ENCODE data around the gene ITGA1. TPM values are rescaled to one million over a fixed set of nuclear protein-coding genes. Genes with fewer than 3 reads are reported as not detected.

The ITGA1 gene
- total and polyA plus RNA-seq, 2 of the 13 experiments (the other 11 are each of a cell fraction or from before 2014, with no cell fraction given) = 23.1 to 28.6 TPM

- intact Hi-C loops (cut with micrococcal nuclease; ENCODE audit: unreplicated experiment) = no loop called here
- peak overlapping the region; percentile 34; the same call in 1 of the 2 replicates for H3K4me2 ChIP-seq (ENCODE audit: low read depth, low read length)
- TF ChIP-seq ATRX (CRISPR knock-in tag; IDR thresholded peaks at IDR 0.05; ENCODE audit: borderline replicate concordance) = no peak
- TF ChIP-seq ZBTB7A (CRISPR knock-in tag; IDR thresholded peaks at IDR 0.05) = no peak
- no peak for TF ChIP-seq ZKSCAN5 (CRISPR knock-in tag; IDR thresholded peaks at IDR 0.05)
- no peak for TF ChIP-seq PRDM4 (CRISPR knock-in tag; IDR thresholded peaks at IDR 0.05; ENCODE audit: borderline replicate concordance)
- no peak for TF ChIP-seq PHF20 (CRISPR knock-in tag; IDR thresholded peaks at IDR 0.05)
- TF ChIP-seq ZBTB8A (CRISPR knock-in tag; IDR thresholded peaks at IDR 0.05; ENCODE audit: borderline replicate concordance, low read depth) = no peak
- no peak for TF ChIP-seq THAP7 (CRISPR knock-in tag; IDR thresholded peaks at IDR 0.05)
- no peak for TF ChIP-seq EEA1 (CRISPR knock-in tag; IDR thresholded peaks at IDR 0.05; ENCODE audit: borderline replicate concordance)
Measured at GRCh38 chr5:52804387-52804791, 16.7 kb downstream of the ITGA1 start.

More at GRCh38 chr5:52804387-52804791, 16.7 kb downstream of the ITGA1 start:
- Histone ChIP-seq H4K20me1 (ENCODE audit: insufficient read depth, low read length) (peaks cover 37% of the 10 kb centered on the region), H3K4me3 (replicated peaks in 1 of 3; ENCODE audit: insufficient read depth in 1 of 3, low read depth in 2 of 3, low read length in 3 of 3) (no peak overlapping the region), H3K79me2 (ENCODE audit: insufficient read depth, low read length) (peaks cover 76% of the 10 kb centered on the region), H3K27me3 (ENCODE audit: control insufficient read depth in 1 of 2, insufficient read depth in 2 of 2, low read length in 2 of 2) (no peaks in the 10 kb centered on the region; a peak in 1 of 5 replicates), H3K4me1 (ENCODE audit: insufficient read depth, low read length) (peaks cover 59% of the 10 kb centered on the region), H3K9ac (ENCODE audit: insufficient read depth, low read depth, low read length) (no peak overlapping the region), H3K9me3 (ENCODE audit: low read length) (no peaks in the 10 kb centered on the region), H3K36me3 (replicated peaks in 1 of 2; ENCODE audit: control insufficient read depth in 1 of 2, insufficient read depth in 2 of 2, low read length in 2 of 2) (peaks cover 0 to 20% of the 10 kb centered on the region in 2 experiments; a peak in 2 of 5 replicates), H3K27ac (ENCODE audit: extremely low read length, insufficient read depth, low read length) (no peak overlapping the region), H2AFZ (ENCODE audit: low read length) (no peak overlapping the region)
- no peak for ATAC-seq
- ChIA-PET POLR2A (no interaction called here), CTCF (ENCODE audit: low intra/inter-chr PET ratio, low total read pairs) (no interaction called here)
- no peak for DNase-seq (ENCODE audit: low spot score)
- FAIRE-seq = no peak
- in situ Hi-C loops (cut with HindIII; ENCODE audit: extremely low pct_ligation_motif_present, low pct_unique_long_range_greater_than_20kb) = no loop called here
- 95% methylated on average over 2 of the region's 2 CpGs for WGBS (ENCODE audit: low lambda C conversion rate)
- no TSS peak for BruUV-seq (replicated peaks)

All from HepG2 (cell line).